NCI-H748 (cell line): Measurements from ENCODE around the gene FAM180A.

ENCODE experiments used
- DNase-seq: peaks from one replicate; lab custom pipeline; 2025; ENCODE audit not compliant: unreplicated experiment; lab: John Stamatoyannopoulos, UW

The FAM180A gene

DNA sequence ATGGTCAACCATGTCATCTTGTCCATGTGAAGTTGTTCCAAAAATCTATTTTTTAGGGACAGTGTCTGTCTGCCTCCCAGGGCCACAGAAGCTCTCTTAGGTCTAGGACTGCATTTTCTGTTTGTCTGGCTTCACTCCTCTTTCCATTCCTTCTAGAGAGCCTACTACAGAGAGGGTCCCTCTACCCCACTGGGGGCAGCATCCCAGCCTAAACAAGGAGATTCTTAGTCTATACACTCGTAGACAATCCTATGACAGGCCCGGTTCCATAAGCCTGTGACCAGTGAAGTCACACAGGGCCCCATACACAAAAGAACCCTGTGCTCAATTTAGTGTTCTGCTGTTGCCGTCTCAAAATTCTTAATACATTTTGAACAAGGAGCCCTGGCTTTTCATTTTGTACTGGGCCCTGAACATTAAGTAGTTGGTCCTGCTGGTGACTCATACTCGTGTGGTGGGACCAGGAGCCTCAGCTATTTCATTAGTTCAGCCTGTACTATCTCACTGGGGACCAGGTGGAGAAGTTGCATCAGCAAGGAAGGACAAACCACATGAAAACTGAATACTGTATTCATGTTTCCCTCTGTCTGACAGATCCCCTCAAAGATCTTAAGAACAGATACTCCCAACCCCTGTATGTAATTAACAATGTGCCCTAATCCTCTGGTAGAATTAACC lies 23.5 kb upstream of the FAM180A start:
- DNase-seq: peak; percentile 34

DNA sequence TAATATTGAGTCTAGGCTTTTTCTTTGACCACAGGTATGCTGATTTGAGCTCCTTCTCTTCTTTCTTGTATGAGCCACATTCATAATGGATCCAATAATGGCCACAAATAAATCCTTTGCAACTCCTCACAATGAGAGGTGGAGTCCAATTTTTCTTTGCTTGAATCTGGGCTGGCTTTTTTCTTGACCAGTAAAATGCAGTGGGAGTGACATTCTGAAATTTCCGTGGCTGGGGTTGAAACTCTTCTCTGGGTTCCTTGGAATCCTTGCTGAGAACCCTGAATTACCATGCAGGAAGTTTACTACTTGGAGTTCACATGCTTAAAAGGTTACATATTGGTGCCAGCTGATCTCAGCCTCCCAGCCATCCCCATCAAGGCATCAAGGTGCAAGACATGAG lies 22.4 kb upstream of the FAM180A start:
- no peak for DNase-seq

DNA sequence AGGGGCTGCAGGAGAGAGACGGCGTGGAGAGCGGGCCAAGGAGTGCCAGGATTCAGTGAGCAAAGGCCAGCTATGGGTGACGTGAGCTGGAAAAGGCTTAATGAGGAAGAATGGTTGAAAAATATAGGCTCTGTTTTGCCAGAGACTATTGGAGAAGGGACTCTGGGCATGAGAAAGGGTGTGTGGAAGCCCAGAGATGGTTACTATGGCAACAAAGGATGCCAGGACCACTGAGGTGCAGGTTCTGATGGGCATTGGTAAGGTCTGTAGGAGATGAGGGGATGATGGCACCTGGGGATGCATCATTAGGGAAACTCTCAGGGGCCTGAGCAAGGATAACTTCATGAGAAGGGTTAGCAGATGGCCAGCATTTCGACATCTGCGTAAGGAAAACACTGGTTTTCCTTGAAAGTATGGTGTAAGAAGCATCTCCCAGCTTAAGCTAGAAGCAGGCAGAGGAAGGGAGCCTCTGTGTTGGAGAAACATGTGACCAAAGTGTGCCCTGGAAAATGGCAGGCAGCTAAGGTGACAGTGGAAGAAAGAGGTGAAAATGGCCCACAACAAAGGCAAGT lies 21.6 kb upstream of the FAM180A start:
- DNase-seq: no peak

DNA sequence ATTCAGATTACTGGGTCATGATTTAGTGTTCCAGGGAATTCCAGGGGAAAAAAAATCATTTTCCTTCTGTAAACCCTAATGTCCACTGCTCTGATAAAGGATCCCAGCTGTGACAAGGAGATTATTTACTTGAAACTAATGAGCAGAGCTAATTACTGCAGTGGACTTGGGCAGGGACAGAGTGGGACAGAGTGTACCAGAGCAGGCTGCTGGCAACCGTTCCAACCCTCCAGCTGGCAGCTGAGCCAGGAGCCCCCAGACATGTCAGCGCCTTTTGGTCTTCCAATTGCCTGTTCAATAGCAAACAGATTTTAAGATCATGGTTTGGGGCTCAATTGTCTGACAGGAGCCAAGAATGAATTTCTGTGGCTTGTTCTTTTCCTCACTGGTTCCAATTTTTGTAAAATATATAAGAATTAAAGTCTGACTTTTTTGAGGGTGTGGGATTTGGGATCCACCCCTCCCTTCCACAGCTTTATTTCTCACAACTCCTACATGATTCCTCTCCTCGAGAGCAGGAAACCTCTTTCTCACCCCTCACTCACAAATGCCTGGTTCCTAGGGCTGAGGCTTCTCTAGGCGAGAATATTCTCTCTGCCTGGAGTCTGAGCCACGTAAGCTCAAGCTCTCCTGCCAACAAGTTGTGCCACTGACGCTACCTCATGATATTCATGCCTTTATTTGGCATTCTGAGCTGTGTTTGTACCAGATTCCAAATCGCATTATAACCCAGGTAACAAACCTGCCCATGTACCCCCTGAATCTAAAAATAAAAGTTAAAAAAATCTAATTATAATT lies 20.6 kb upstream of the FAM180A start:
- DNase-seq: peak; percentile 28

DNA sequence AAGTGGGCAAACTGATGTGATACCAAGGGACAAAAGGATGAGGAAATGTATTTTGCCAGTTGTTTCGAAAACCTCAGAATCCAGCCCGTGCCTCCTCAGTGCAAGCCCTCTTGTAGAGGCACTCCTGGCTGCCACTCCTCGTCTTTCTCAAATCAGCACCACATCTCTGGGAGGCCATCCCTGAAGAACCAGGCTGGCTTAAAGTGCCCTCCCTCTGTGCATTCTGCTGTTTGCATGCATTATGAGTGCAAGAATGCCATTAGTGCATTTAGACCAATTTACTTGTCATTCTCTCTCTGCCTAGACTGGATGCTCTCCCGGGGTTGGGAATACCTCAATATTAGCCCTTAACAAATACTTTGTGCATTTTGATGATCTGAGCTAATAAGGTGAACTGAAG lies 19.9 kb upstream of the FAM180A start:
- no peak for DNase-seq

DNA sequence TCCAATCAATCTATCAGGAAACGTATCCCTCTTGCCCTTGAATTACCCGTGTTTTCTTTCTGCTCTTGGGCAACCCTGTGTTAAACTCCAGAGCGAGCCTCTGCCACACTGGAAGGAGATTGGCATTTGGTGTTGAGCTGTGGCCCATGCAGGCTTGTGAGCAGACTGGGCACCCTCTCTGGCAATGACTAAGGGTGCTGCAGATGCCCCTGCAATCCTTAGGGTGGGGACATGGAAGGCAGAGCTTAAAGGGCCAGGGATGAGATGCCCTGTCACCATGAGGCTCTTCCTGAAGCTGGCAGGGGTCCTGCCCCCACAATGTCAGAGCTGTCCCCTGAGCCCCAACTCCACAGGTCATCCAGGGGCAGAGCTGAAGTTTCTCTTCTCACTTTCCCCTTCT lies 19.5 kb upstream of the FAM180A start:
- no peak for DNase-seq

DNA sequence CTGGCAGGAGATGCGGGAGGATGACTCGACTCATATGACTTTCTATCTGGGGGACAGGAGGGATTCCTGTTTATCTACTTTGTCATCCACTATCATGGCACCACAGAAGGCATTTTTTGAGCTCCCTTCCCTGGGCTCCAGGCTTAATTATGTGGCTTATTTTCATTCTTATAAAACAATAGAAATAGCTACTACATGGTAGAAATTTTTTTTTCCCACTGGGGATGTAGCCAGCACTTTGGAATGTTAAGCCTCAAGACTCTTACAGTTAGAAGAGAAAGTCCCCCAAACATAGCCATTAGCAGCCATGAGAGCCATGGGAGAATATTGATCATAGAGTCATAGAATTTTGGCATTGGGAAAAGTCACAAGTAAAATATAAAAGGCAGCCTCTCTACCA lies 14.6 kb upstream of the FAM180A start:
- DNase-seq: no peak

DNA sequence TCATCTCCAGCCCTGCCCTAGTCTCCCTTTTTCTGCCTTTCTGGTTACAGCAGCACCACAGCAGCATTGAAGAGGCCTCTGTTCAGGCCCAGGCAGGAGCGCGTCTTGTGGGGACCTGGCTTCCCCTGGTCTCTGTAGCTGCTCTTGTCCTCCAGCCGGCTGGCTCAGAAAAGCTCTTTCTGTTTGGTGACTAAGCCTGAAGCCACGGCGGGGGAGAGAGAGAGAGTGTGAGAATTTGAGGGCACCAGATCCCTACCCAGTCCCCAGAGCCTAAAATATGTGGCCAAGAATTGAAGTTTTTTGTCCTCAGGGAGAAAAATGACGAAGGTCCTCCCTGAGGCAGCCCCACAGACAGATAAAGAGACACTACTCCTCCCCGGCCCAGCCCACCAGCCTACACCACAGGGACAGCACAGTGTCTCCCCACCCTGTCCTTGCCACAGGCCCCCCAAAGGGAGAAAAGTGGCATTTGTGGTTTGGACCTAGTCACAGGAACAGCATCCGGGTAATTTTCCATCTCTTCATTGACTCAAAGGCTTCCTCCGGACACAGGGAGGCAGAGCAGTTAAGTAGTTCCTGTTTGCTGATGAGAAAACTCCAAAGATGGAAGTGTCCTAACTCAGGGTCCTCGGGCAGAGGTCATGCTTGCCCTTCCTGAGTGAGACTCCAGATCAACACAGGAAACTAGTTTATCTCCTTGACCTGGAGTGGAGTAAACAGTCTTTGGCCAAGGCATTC lies 13.3 kb upstream of the FAM180A start:
- no peak for DNase-seq

DNA sequence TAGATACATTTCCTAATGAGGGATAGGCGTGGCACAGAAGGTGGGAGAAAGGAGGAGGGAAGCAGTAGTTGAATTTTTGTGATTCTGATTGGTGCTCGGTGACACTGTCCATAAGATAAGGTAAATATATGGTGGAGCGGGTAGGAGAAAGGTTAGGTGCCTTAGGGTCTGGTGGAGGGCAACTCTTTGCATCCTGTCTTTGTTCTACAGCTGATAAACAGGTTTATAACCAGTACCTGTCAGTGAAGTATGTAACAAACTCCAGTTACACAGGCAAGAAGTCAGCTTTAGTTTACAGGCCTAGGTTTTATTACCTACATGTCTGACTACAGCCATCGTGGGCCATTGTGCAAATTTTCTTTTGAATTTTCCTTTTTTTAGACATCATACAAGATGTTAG lies 10.9 kb upstream of the FAM180A start:
- DNase-seq: no peak

DNA sequence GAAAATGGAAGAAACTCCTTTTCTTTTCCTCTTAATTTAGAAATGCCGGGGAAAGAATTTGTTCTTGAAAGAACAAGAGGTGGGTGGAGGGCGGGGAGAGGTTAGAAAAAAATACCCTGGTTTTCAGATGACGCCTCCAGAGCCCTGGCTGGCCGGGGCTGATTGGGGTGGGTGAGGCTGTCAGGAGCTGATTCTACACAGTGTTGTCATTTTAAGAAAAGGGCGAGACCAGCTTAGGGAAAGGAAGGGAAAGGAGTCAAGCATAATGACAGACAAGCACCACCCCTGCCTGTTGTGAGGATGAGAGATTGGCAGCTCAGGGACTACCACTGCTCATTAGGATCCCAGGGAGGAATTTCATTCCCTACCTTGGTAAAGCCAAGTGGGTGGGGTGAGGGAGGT lies 9.9 kb upstream of the FAM180A start:
- no peak for DNase-seq

DNA sequence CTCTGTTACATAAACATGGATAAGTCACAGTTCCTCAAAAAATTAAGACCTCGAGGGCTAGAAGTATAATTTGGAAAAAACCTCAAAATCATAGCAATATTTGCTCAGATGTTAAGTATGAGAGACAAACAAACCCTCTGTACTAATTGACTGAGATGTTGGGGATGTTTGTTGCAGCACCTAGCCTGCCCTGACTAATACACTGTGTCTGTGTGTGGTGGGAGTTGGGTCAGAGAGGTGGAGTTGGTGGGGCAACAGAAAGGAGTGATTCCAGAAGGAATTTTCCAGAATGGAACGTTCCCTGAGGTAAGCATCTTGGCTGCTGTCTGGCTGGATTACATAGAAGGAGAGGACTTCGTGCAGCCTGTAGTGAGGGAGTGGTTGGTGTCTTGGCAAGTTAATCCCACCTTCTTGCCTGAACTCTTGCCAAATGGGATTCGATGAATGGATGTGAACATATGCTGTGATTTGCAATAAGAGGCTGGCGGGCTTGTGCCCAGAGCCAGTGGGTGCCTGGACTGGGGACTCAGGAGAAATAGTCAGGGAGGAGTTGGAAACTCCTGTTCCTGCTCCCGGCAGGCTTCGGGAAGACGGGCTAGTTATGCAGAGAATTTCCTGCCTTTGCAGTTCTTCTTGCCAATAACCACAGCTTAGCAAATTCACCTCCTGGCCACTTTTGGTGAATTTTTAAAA lies 9.3 kb upstream of the FAM180A start:
- no peak for DNase-seq

DNA sequence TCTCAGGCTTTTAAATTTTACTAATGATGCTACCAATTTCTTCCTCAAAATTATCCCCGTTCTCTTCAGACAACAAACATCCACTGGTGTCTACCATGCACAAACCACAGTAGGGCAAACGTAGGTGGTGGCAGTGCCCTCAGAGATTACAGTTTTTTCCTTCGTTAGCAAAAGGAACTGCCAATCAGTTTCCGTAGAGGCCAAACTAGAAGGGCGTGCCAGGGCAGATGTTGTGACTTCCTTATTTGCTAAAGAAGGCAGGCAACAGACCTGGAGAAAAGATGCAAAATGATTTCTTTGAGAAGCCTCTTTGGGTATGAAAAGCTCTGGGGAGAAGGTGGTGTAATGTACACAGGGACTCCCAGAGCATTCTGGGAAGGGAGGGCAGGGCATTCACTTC lies 7.6 kb upstream of the FAM180A start:
- no peak for DNase-seq

DNA sequence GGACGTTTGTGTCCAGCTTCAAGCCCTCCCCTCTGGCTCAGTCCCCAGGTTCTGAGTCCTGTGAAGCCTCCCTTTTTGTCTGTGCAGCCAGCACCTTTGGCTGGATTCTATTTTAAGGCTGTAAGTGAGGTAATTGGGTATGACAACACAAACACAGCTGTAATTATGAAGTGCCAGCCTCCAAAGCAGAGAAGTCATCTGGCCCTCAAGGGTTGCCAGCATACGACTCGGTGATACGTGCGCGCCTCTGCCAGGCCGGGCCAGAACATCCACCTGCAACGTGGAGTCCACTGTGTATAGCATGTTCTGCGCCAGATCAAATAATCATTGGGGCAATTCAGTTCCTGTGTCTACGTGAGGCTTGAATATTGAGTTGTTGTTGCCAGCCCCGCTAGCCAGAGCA lies 6.7 kb upstream of the FAM180A start:
- peak; percentile 92 for DNase-seq

DNA sequence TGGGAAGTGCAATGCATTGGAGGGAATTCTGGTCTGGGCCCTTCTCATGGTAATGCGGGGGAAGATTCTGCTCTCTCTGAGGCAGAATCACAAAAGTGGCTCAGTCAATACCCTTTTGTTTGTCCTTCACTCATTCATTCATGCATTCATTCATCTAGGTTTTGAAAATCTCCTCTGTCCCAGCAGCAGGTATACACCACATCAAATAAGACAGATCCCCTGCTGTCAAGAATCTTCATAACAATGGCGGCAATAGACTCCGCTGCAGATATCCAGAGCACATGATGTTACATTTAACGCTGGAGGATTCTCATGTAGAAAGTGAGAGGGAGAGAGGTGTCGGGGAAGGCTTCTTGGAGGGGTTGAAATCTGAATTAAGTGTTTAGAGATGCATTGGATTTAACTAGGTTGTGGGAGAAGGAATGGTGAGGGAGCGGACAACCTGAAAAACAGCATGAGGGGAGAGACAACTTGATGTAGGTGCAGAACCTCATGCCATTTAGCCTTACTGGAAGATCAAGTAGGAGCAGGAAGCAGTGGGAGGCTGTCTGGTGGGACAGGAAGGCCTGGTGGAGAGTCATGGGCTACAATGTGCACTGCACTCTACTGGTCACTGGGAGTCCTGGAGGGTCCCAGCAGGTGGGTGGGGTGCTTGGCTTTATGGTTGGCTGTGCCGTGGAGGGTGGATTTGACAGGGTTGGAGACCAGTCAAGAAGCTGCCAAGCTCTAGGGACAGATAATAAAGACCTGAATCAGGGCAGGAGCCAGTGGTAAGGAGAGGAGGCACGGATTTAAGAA lies 5.2 kb upstream of the FAM180A start:
- no peak for DNase-seq

DNA sequence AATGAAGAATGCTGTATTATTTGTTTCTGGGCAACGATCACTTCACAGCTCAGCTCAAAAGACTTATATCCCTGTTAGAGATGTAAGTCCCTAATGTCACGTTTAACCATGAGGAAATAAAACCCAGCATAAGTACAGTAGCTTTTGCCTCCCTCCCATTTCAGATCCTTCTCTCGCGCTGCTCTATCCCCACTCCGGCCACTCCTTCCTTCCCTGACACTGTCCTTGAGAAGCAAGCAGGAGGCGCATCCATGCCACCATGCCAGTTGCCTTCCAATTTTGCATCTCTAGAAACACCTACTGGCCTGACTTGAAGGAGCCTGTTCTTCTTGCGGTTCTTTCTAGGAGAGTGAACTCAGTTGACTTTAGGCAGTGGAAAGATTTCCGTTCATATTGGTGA lies 1.2 kb downstream of the FAM180A start:
- DNase-seq: no peak

DNA sequence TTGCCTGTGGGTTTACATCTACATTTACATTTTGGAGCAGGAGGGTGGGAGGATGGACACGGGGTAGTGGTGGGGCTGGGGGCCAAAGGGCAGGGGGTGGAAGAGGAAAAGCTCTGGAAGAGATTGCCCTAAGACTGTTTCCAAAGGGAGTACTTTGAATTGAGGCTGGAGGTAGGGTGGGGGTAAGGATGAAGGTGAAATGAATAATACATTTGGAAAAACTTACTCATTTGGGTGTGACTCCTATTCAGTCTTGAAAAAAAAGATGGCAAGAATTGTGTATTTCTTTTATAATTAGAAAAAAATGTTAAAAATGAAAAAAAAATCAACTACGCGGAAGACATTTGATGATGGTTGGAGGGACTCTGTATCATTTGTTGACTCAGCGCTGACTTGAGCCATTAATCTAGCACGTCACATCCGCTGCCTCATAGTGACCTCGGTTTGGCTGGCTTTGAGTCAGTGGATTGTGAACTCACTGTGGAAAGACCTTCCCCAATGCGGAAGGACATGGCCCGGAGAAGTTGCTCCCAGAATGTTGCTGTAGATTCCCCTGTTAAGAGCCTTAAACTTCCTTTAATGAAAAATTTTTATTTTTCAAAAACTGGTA lies 2.8 kb downstream of the FAM180A start:
- DNase-seq: peak; percentile 21

DNA sequence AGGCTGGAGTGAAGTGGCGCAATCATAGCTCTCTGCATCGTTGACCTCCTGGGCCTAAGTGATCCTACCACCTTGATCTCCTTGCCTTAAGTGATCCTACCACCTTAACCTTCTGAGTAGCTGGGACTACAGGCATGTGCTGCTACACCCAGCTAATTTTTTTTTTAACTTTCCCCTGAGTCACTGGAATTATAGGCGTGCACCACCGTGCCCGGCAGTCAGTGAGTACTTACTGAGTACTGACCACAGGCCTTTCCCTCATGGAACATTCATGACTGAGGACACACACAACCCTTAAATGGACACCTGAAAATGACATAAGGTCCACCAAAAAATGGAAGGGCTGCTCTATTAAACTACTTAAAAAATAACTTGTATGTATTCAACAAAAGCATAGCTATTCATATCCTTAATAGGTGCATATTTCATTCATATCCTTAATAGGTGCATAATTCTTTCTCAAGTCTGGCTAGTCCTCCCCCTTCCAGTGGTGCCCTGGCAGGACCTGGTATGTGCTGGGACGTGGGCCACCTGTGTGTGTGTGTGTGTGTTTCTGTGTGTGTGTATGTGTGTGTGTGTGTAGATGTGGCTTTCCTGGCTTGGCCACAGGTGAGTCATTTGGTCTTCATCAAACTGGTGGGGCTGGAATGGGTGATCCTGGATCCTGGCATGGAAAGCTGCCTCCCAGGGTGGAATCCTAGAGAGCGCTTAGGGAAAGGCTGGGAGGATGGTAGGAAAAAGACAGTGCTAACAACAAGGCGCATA lies 3.5 kb downstream of the FAM180A start:
- no peak for DNase-seq

DNA sequence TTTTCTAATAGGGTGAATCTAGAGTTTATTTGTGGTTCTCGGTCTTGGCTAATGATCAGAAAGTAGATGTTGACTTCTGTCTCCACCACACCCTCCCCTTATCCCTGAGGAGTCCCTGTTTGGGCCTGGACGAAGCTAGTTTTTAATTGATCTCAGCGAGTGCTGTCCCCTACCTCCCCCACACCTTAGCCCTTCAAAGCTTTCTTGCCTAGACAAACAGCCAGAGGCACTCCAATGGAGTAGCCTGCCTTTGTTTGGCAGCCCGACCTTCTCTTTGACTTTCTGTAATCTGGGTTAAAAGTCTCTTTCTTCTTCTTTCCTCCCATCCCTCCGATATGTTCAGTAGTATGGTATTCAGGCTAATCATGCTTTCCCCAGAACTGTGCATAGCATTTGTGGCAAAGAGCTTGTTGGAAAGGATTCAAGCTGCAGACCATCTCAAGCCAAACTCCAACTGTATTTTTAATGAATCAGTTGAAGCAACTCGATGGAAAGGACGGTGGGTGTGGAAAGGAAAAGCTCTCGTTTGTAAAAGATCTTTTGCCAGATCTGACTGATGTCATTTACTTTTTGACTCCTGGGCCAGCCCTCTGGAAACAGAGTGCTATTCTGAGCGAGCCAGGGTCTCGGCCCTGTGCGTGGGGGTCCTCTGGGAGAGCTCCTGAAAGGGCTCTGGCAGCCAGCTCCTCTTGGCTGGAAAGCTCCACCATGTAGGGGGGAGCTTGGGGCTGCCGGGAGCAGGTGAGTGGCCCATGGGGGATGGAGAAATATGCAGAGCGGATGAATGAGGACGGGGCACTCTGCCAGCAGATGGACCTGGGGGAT lies 4.5 kb downstream of the FAM180A start:
- DNase-seq: no peak
